Kidney (tissue), 14 donors: ENCODE measurements around the gene KRTAP9-6. TPM values are rescaled to one million over a fixed set of nuclear protein-coding genes. Genes with fewer than 3 reads are reported as not detected.

Experiments used
- DNase-seq, 5 donors: peaks; one replicate each; pipeline ENCODE4 v3.0.0-alpha.2; 2013 to 2020
- FAIRE-seq: peaks from 2 replicates; lab custom pipeline; 2012; peaks lifted over from hg19 to GRCh38; lab: Jason Lieb, UNC
- H3K27ac ChIP-seq, 2 donors: one replicate each; pipeline ENCODE4 v1.7.0; 2013; ENCODE audit warnings: low read depth in 2 of 2, low read length in 2 of 2, inconsistent platforms in 1 of 2
- H3K27me3 ChIP-seq: one replicate; pipeline ENCODE4 v1.7.1; 2013; ENCODE audit warnings: low read length, inconsistent platforms; ENCODE audit not compliant: control insufficient read depth, insufficient read depth
- H3K36me3 ChIP-seq, 3 donors: one replicate each; pipeline versions ENCODE4 v1.7.0 to v1.7.1; 2013; ENCODE audit warnings: low read length in 3 of 3, control low read depth in 1 of 3, inconsistent platforms in 1 of 3; ENCODE audit not compliant: insufficient read depth in 3 of 3, control insufficient read depth in 2 of 3
- H3K4me1 ChIP-seq, 3 donors: one replicate each; pipeline versions ENCODE4 v1.7.0 to v1.7.1; 2013; ENCODE audit warnings: low read length in 3 of 3, inconsistent platforms in 1 of 3, low read depth in 1 of 3; ENCODE audit not compliant: control insufficient read depth in 2 of 3, insufficient read depth in 2 of 3
- H3K4me3 ChIP-seq, 3 donors: one replicate each; pipeline versions ENCODE4 v1.7.0 to v1.8.1; 2013; ENCODE audit warnings: low read length in 3 of 3, control low read depth in 1 of 3, inconsistent platforms in 1 of 3
- H3K9ac ChIP-seq, 3 donors: one replicate each; pipeline versions ENCODE4 v1.7.0 to v1.7.1; 2013; ENCODE audit warnings: low read length in 3 of 3, control low read depth in 1 of 3, inconsistent platforms in 1 of 3
- H3K9me3 ChIP-seq, 3 donors: one replicate each; pipeline versions ENCODE4 v1.7.0 to v1.7.1; 2013; ENCODE audit warnings: low read length in 3 of 3, control low read depth in 1 of 3, inconsistent platforms in 1 of 3; ENCODE audit not compliant: control insufficient read depth in 2 of 3, insufficient read depth in 1 of 3
- intact Hi-C: fragments of 100-400 bp; cut with DNase I; formaldehyde crosslinking; loops from one replicate; pipeline ENCODE4 v1.11.1; 2022
- polyA plus RNA-seq: library from polyadenylated mRNA; stranded (reverse); fragments of 350-450 nt; fragmentation: Illumina TruSeq; extraction: RNeasy Lipid Tissue Mini Kit (QIAGEN cat#74804); gene quantifications from one replicate; pipeline ENCODE4 v1.2.3, GENCODE V29; 2014; ENCODE audit warnings: low read depth, low replicate concordance; ENCODE audit not compliant: insufficient read depth
- total RNA-seq: library from RNA; stranded (reverse); fragmentation: NEBNext Ultra II Directional; extraction: Animal tissue kit (Norgen Biotek cat#: 25700); gene quantifications from one replicate; pipeline ENCODE4 v1.2.1, GENCODE V29; 2021
- TF ChIP-seq, protein P1 (sequence below): IDR thresholded peaks from 3 replicates; pipeline ENCODE4 v1.5.1; 2012; ENCODE audit warnings: mild to moderate bottlenecking, moderate library complexity, borderline replicate concordance; ENCODE audit not compliant: insufficient read depth; ENCODE audit errors: extremely low read depth
- donor health status: control.
- donor health status: control.
- donor health status: control.
- donor health status: control.
- donor health status: control.
- donor health status: DM: yes; HTN: yes; CAD: no.
- donor health status: Normal renal cell carcinoma (clear cell type).

Gene KRTAP9-6
- total and polyA plus RNA-seq, 2 donors from 2014 or later = not detected

GRCh38 chr17:41302981-41303380 lies 37.8 kb downstream of the KRTAP9-6 start:
- Histone ChIP-seq H3K27ac (no peak overlapping the region), H3K9me3 (no peaks in the 10 kb centered on the region), H3K4me1 (no peaks in the 10 kb centered on the region), H3K4me3 (no peak overlapping the region), H3K36me3 (no peaks in the 10 kb centered on the region), H3K9ac (no peak overlapping the region), H3K27me3 (no peaks in the 10 kb centered on the region)
- TF ChIP-seq, protein P1, sequence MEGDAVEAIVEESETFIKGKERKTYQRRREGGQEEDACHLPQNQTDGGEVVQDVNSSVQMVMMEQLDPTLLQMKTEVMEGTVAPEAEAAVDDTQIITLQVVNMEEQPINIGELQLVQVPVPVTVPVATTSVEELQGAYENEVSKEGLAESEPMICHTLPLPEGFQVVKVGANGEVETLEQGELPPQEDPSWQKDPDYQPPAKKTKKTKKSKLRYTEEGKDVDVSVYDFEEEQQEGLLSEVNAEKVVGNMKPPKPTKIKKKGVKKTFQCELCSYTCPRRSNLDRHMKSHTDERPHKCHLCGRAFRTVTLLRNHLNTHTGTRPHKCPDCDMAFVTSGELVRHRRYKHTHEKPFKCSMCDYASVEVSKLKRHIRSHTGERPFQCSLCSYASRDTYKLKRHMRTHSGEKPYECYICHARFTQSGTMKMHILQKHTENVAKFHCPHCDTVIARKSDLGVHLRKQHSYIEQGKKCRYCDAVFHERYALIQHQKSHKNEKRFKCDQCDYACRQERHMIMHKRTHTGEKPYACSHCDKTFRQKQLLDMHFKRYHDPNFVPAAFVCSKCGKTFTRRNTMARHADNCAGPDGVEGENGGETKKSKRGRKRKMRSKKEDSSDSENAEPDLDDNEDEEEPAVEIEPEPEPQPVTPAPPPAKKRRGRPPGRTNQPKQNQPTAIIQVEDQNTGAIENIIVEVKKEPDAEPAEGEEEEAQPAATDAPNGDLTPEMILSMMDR = no peak
- intact Hi-C loops = no loop called here
- no peak for FAIRE-seq
- no peak for DNase-seq

DNA sequence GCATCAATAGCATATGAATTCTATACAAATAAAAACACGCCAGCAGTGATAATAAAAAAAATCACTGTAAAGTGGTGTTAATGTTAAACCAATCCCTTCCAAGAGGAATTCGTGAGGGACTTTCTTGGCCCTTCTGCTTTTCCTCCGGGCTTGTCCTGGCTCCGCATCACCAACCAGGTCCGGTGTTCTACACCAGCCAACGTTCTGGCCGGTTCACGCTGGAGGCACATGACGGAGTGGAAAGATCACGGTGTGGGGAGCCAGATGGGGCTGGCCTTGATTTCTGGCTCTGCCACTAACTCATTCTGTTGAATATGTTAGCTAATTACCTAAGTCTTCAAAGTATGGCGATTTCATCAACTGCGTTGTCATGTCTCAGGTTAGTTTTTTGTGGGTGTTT lies 38.9 kb downstream of the KRTAP9-6 start:
- Histone ChIP-seq H3K4me3 (no peak overlapping the region), H3K27ac (no peak overlapping the region), H3K36me3 (no peaks in the 10 kb centered on the region), H3K9me3 (no peaks in the 10 kb centered on the region), H3K4me1 (peaks cover 0 to 2% (median 0%) of the 10 kb centered on the region in 3 donors), H3K27me3 (no peaks in the 10 kb centered on the region), H3K9ac (no peak overlapping the region)
- TF ChIP-seq, protein P1 = no peak
- peak in 1 of 5 donors; percentile 78 for DNase-seq
- FAIRE-seq = no peak
- intact Hi-C loops = no loop called here

- no peak overlapping the region for H3K4me3 ChIP-seq
Observed at GRCh38 chr17:41307647-41308046, 42.5 kb downstream of the KRTAP9-6 start.

More at GRCh38 chr17:41307647-41308046, 42.5 kb downstream of the KRTAP9-6 start:
- DNase-seq = peak in 1 of 5 donors; percentile 68
- H3K9ac ChIP-seq = no peak overlapping the region
- peaks cover 0 to 2% (median 0%) of the 10 kb centered on the region in 3 donors for H3K4me1 ChIP-seq
- no peaks in the 10 kb centered on the region for H3K9me3 ChIP-seq
- H3K27me3 ChIP-seq = no peaks in the 10 kb centered on the region
- TF ChIP-seq, protein P1 = no peak
- no peak for FAIRE-seq
- H3K27ac ChIP-seq = no peak overlapping the region
- no peaks in the 10 kb centered on the region for H3K36me3 ChIP-seq
- intact Hi-C loops = no loop called here
